Lung microvascular endothelial cell (primary cell): Measurements from ENCODE around the gene MMP23B. TPM values are rescaled to one million over a fixed set of nuclear protein-coding genes. Genes with fewer than 3 reads are reported as not detected.

Experiments
- DNase-seq, 2 donors: peaks; one replicate each; pipeline versions ENCODE4 v3.0.0 to v3.0.0-alpha.2; 2010; ENCODE audit warnings: low read depth in 2 of 2
- total RNA-seq: library from RNA; depleted of rRNA; stranded (reverse); fragments of >200 nt; gene quantifications from 2 replicates; pipeline ENCODE4 v1.2.1, GENCODE V29; 2014

The MMP23B gene
- total RNA-seq, 1 donor from 2014 or later = 1.2 TPM

DNA sequence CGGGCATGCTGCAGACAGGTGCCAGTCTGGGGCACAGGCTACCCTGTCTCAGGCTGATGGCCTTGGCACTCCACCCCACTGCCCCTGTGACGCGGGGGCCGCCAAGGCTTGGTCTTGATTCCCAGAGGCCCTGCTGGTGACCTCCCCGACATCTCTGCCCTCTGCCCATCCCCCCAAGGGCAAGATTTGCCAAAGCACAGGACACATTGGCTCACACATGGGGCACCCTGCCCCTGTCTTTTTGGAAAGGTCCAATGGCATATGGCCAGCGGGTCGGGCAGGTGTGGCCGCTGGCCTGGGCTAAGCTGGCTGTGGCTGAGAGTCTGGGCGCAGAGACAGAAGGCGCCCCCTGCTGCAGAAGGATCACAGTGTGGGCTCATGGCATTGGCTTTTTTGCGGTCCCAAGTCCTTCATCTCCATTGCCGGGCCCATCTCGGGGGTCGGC is 12.0 kb upstream of the MMP23B start:
- DNase-seq = no peak

DNA sequence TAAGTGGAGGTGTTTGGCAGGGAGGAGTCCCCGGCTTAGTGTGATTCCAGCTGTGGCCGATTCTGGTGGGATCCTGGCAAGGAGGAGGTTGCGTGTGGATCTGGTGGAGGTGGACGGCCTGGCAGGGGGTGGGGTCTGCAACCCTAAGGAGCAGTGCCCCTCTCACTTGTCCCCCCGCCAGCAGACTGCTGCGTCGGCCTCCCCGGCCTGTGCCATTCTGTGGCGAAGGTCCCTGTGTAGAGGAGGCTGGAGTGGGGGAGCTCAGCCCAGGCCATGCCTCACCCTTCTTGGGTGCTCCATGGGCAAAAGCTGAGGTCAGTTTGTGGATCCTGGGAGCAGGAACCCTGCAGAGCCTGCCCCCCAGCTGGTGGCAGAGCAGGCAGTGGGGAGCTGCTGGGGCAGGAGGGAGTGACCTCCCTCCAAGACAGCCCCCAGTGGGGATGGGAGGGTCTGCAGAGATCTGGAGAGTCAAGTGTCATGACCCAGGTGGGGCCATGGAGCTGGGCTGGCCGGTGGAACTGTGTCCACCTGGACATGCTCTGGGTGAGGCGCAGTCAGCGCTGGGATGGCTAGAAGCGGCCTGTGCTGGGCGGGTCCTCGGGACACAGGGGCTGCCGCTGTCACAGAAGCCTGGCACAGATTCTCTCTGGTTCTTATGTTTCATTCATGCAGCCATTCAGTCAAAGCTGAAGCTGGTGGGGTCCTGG is 11.4 kb upstream of the MMP23B start:
- DNase-seq = no peak

DNA sequence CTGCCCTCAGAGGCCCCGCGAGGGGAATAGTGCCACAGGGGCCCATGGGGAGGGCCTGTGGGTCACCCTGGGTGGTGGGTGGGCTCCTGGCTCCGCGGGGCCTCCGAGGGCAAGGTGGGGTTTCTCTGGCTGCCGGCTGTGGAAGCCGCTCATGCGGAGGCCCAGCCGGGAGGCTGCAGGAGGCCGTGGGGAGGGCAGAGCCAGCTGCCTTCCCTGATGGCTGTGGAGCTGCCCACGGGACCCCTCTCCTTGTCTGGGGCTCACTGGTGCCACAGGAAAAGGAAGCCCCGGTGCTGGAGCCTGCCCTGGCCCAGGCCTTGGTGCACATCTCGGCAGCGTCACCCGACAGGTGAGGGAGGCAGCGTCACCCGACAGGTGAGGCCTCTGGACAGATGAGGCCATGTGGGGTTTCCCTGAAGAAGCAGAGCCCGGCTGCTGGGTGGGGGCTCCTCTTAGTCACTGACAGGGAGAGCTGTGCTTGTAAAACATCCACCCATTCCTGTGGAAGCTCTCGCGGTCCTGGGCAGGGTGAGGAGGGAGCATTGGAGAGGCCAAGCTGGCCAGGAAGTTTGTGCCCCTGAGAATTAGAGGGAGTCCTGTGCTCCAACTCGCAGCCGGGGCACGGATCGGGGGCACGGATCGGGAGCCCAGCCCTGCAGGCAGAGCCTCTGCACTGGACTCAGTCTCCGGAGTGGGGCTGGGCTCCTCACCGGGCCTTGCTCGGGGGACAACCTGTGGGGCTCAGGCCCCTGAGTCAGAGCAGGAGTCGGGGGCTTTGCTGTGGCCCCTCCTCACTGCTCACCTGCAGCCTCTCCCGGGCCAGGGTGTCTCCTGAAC is 10.6 kb upstream of the MMP23B start:
- no peak for DNase-seq

DNA sequence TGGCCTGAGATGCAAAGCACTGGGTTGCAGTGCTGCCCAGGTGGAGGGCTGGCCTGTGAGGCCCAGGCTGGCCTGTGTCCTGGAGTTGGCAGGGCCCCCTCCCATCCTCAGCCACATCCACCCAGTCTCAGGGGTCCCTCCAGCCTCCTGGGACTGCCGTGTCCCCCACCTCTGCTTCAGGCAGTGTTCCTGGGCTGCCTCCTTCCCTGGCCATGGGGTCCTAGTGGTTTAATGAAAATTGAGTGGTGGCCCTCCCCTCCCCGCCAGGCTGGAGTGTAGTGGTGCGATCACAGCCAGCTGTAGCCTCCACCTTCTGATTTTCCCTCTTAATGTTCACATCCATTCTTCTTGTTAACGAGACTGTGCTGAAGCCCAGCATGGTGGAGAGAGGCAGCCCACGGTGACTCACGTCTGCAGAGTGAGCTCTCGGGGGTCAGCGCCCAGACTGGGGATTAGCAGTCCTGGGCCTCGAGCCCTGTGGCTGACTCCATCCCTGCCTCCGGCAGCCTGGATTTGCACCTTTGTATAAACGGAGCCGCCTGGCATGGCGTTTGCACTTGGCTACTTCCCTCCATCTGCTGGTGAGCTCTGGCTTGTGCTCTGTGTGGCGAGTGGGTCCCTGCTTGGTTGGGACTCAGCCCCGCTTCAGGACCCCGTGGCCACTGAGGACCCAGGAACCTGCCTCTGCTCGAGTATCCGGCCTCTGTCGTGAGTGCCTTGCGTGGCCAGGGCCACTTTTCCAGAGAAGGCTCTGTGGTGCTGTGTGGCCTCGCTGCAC is 9.8 kb upstream of the MMP23B start:
- DNase-seq = no peak

DNA sequence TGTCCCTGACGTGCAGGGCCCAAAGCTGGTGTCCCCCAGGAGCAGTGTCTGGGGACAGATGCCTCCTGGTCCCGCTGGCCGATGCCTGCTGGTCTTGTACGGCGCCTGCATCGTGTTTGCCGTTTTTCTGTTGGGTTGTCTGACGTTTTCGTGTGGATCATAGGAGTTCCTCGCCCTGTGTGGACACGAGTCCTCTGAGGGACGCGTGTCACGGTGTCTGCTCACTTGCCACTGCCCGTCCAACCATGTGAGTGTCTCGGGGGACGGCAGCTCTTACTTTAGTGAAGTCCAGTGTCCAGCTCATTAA is 9.2 kb upstream of the MMP23B start:
- DNase-seq = no peak

DNA sequence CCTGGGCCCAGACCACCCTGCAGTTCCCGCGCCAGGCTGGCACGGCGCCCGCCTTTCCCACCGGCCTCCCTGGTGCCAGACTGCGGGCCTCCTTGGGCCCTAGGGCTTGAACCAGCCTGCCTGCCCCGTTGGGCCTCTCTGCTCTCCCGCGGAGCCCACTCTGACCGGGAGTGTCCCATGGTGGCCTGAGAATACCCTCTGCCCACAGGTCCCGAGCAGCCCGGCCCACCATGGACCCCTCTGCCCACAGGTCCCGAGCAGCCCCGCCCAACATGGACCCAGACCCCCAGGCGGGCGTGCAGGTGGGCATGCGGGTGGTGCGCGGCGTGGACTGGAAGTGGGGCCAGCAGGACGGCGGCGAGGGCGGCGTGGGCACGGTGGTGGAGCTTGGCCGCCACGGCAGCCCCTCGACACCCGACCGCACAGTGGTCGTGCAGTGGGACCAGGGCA is 8.8 kb upstream of the MMP23B start:
- DNase-seq = no peak

DNA sequence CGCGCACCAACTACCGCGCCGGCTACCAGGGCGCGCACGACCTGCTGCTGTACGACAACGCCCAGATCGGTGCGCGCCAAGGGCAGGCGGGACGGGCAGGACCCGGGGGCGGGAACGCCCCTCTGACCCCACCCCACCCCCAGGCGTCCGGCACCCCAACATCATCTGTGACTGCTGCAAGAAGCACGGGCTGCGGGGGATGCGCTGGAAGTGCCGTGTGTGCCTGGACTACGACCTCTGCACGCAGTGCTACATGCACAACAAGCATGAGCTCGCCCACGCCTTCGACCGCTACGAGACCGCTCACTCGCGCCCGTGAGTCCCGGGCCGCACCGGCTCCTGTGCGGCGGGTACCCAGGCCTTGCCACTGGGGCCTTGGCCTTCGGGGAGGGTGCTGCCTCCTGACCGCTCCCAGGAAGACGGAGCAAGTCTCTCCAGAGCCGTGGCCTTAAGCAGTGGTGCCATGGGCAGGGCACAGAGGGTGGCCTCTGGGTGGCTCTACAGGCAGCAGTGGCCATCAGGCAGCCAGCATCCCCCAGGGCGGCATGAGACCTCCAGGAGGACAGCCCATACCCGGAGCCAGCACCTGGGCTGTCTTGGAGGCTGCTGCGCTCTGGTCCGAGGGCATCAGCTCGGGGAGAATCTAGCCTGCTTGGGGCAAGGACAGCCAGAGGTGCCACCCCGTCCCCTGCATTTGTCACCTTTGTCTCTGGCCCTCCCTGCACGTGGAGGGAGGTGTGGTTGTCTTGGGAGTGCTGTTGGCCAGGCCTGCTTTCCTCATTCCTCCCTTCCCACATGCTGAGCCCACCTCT is 8.1 kb upstream of the MMP23B start:
- DNase-seq = no peak

DNA sequence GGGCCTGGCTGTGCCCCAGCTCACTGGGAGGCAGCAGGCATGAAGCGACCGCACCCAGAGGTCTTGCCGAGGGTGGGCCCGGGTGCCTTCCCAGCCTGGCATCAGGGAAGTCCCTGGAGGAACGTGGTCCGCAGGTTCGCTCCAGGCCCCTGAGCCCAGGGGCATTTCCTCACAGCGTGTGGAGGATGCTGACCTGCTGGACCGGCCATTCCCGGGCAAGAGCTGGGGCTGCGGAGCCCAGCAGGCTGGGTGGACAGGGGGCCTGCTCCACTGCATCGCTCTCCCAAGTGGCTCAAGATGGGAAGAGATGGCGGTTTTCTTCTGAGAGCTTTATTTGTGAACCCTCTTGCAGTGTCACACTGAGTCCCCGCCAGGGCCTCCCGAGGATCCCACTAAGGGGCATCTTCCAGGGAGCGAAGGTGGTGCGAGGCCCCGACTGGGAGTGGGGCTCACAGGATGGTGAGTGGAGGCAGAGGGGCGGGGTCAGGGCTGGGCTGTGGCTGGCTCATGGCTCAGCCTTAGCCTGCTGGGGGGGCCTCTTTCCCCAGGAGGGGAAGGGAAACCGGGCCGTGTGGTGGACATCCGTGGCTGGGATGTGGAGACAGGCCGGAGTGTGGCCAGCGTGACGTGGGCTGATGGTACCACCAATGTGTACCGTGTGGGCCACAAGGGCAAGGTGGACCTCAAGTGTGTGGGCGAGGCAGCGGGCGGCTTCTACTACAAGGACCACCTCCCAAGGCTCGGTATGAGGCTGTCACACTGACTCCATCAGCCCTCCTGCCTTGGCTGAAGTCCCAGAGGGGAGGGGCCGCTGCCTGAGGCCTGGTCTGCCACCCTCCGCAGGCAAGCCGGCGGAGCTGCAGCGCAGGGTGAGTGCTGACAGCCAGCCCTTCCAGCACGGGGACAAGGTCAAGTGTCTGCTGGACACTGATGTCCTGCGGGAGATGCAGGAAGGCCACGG is 7.2 kb upstream of the MMP23B start:
- DNase-seq = no peak

DNA sequence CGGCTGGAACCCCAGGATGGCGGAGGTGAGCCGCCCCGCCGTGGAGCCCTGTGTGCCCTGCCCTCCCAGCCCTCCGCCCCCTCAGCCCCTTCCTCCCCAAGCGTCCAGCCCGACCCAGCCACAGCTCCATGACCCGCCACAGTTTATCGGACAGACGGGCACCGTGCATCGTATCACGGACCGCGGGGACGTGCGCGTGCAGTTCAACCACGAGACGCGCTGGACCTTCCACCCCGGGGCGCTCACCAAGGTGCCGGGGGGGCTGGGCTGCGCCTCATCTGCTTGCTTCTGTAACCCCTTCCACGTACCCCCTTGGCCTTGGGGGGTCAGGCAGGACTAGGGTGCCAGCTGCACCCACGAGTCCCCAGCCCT is 6.6 kb upstream of the MMP23B start:
- DNase-seq = no peak

DNA sequence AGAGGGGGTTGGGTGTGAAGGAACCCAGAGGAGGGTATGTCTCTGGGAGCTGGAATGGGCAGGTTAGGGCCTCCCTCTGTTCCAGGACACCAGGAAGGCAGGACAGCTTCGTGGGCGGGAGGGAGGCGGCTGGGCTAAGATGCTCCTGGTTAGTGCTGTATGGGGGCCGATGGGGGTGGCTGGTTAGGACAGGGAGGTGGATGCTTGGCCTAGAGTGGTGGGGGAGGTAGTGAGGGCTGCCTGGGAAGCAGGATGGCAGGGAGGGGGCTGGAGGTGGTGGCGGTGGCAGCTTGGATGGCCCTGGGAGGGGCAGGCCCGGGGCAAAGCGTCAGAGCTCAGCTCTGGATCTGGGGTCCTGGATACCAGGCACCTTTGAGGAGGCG is 6.2 kb upstream of the MMP23B start:
- no peak for DNase-seq

DNA sequence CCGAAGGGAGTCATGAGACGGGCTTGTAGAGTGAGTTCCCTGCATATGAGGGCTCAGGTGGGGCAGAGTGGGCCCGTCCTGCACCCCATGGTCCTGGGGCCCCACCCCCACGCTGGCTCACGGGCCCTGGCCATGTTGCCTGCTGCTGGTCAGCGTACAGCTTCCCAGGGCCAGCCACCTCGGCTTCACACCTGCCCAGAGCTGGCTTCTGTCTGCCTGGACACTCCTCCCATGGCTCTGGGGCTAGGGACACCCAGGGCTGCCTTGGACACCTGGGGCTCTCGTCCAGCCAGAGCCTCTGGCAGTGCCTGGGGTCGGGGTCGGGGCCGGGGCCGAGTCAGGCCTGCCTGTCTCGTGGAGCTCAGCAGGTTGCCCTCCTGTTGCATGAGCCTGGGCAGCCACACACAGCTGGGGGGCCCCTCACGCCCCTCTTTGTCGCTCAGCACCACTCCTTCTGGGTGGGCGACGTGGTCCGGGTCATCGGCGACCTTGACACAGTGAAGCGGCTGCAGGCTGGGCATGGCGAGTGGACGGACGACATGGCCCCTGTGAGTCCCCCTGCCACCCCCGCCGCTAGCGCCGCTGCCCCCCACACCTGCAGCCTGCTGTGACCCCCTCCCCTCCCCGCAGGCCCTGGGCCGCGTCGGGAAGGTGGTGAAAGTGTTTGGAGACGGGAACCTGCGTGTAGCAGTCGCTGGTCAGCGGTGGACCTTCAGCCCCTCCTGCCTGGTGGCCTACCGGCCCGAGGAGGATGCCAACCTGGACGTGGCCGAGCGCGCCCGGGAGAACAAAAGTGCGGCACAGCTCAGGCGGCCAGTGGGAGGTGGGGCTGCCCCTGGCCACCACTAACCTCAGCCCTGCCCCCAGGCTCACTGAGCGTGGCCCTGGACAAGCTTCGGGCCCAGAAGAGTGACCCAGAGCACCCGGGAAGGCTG is 5.5 kb upstream of the MMP23B start:
- no peak for DNase-seq

DNA sequence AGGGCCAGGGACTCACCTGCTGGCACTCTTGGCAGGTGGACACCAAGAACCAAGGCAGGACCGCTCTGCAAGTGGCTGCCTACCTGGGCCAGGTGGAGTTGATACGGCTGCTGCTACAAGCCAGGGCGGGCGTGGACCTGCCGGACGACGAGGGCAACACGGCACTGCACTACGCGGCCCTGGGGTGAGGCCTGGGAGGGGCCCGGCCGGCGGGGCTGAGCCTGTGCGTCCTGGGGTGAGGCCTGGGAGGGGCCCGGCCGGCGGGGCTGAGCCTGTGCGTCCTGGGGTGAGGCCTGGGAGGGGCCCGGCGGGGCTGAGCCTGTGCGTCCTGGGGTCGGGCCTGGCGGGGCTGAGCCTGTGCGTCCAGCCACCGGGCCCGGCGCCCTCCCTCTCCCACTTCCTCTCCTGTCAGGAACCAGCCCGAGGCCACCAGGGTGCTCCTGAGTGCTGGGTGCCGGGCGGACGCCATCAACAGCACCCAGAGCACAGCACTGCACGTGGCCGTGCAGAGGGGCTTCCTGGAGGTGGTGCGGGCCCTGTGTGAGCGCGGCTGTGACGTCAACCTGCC is 4.6 kb upstream of the MMP23B start:
- no peak for DNase-seq

DNA sequence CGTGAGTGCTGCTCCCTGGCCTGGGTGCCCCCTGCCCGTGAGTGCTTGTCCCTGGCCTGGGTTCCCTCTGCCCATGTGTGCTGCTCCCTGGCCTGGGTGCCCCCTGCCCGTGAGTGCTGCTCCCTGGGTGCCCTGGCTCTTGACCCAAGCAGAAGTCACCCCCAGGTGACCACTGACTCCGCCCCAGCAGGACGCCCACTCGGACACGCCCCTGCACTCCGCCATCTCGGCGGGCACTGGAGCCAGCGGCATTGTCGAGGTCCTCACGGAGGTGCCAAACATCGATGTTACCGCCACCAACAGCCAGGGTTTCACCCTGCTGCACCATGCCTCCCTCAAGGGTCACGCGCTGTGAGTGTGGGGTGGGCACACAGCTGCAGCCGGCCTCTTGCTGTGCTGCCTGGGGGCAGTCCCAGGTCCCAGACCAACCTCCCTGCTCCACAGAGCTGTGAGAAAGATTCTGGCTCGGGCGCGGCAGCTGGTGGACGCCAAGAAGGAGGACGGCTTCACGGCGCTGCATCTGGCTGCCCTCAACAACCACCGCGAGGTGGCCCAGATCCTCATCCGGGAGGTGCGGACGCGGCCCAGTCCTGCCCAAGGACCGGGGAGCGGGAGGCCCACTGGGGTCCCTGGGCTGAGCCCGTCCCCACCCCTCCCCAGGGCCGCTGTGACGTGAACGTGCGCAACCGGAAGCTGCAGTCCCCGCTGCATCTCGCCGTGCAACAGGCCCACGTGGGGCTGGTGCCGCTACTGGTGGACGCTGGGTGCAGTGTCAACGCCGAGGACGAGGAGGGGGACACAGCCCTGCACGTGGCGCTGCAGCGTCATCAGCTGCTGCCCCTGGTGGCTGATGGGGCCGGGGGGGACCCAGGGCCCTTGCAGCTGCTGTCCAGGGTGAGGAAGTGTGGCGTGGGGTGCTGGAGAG is 3.9 kb upstream of the MMP23B start:
- DNase-seq = no peak

DNA sequence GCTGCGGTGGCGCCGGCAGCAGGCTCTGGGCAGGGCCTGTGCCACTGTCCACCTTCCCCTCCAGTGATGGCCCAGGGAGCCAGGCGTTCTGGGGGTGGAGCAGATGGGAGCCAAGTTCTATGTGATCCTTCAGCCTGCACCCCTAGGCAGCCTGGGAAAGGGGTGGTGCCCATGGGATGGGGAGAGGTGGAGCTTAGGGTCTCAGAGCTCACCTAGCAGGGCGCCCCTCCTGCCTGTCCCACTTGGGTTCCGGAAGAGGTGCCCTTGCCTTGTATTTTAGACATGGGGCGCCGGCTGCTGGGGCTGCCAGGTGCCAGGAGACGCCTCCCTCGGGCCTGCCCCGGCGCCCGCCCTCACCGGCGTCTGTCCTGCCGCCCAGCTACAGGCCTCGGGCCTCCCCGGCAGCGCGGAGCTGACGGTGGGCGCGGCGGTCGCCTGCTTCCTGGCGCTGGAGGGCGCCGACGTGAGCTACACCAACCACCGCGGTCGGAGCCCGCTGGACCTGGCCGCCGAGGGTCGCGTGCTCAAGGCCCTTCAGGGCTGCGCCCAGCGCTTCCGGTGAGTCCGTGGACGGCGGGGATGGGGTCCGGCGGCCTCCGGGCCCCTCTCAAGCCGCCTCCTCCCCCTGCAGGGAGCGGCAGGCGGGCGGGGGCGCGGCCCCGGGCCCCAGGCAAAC is 3.1 kb upstream of the MMP23B start:
- no peak for DNase-seq

DNA sequence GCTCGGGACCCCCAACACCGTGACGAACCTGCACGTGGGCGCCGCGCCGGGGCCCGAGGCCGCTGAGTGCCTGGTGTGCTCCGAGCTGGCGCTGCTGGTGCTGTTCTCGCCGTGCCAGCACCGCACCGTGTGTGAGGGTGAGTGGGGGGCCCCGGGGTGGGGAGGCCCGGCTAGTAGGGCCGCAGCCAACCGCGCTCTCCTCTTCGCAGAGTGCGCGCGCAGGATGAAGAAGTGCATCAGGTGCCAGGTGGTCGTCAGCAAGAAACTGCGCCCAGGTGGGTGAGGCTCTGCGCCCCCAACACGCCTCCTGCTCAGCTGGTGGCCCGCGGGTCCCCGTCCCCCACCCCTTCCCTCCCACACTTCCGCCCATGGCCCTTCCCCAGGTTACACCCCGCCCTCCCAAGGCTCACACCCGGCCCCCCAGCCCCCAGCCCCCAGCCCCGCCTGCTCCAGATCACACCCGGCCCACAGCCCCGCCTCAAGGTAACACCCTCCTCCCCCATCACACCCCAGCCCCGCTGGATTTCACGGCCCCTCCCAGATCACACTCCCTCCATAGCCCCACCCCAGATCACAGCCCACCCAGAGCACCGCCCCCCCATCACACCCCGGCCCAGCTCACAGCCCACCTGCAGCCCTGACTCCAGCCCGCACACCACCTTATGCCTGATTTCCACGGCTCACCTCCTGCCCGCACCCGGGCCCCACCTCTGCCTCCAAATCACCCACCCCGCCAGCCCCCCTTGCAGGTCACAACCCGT is 2.4 kb upstream of the MMP23B start:
- no peak for DNase-seq

DNA sequence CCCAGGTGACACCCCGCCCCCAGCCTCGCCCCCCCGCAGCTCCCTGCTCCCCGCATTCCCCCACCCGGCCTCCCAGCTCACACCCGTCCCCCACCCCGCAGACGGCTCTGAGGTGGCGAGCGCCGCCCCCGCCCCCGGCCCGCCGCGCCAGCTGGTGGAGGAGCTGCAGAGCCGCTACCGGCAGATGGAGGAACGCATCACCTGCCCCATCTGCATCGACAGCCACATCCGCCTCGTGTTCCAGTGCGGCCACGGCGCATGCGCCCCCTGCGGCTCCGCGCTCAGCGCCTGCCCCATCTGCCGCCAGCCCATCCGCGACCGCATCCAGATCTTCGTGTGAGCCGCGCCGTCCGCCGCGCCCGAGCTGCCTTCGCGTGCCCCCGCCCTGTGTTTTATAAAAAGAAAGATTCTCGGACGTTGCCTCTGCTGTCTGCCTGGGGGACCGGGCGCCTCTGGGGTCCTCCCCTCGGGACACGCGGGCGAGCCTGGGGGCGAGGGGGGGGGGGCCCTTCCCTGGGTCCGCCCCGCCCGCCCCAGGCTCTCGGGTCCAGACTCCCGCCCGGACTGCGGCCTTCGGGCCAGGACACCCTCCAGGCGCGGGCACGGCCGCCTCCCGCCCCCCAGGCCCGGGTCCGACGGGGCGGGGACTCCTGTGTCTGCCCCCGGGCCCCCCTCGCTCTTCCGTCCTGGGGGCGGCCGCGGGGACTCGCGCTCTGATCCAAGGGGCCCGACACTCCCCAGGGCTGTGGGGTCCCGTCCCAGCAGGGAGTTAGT is 1.6 kb upstream of the MMP23B start:
- peak; percentile 60 to 82 for DNase-seq
